Stimulated activated CD4-positive, alpha-beta T cell treated with anti-CD3 and anti-CD28 coated beads, Interleukin-4, amount 100 ng/mL, for 48 hours (primary cell): ENCODE measurements around the gene PLEKHF1.
"Not testable (repeated sequence)": the region's sequence is repeated elsewhere in the genome, so short reads cannot be mapped to it uniquely, and the experiment has no call there.

ENCODE experiments used
- DNase-seq, 2 donors: peaks; one replicate each; pipeline ENCODE4 v3.0.0-alpha.2; 2020; ENCODE audit warnings: low read depth in 2 of 2

Gene PLEKHF1

DNA sequence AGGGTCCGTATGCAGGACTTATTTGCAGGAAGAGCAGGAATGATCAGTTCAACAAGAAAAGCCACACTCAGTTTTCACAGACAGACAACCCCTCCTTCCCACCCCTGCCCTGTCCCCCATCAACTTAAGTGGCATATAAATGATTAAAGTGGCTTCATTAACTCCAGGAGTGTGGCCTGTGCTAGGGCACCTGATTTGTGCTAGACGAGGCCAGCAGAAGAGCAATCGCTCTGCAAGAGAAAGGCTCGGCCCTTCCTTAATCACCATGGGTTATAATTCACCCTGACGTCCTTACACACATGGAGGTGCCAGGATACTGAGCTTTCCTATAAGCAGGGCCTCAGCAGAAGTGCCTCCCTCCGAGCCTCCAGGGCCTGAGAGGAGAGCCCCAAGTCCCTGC, 35.2 kb downstream of the PLEKHF1 start:
- no peak for DNase-seq

DNA sequence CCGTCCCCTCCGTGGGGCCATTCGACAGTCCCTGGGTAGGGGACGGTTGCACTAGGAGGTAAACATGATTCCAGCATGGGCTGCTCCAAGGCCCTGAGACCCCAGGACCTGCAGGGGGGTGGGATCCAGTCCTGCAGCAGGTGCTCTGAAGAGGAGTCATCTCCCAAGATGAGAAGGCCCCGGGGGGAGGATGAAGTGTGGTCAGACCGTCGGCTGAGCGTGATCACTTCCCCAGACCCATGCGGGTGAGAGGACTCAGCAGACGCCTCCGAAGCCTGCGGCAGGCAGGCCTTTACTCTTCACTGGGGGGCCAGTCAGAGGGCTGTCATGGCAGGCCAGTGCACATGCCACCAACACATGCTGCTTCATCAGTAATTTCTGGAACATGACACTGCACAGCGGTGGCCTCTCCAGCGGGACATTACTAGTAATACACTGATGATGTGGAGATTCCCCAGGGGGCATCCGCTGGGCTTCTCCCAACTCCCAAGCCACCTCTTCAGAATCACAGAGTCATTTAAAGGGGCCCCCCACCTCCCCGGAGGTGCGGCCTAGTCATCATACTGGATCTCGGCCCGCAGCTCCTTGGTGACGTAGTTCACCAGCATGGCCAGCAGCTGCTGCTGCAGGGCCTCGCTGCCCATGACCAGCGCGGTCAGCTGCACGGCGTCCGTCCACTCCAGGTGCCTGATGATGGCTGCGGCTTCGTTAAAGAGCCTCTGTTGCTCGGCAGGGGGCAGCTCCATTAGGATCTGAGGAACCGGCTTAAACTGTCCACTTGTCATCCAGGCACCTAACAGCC, 37.1 kb downstream of the PLEKHF1 start:
- DNase-seq: no peak

DNA sequence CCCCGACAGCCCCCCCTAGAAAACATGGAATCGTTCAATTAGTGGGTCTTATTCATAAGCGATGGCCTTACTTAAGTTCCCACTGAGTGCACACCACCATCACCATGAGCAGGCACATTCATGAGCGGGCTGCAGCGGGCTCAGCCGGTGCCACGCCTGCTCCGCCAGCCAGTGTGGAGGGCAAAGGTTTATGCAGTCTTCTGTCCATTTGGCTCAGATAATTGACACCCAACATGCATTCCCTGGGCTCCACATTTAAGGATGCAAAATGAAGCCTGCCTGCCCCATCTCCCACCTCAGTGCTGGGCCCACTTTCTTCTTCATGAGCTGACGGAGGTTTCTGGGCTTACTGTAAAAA, 37.7 kb downstream of the PLEKHF1 start:
- DNase-seq: no peak

DNA sequence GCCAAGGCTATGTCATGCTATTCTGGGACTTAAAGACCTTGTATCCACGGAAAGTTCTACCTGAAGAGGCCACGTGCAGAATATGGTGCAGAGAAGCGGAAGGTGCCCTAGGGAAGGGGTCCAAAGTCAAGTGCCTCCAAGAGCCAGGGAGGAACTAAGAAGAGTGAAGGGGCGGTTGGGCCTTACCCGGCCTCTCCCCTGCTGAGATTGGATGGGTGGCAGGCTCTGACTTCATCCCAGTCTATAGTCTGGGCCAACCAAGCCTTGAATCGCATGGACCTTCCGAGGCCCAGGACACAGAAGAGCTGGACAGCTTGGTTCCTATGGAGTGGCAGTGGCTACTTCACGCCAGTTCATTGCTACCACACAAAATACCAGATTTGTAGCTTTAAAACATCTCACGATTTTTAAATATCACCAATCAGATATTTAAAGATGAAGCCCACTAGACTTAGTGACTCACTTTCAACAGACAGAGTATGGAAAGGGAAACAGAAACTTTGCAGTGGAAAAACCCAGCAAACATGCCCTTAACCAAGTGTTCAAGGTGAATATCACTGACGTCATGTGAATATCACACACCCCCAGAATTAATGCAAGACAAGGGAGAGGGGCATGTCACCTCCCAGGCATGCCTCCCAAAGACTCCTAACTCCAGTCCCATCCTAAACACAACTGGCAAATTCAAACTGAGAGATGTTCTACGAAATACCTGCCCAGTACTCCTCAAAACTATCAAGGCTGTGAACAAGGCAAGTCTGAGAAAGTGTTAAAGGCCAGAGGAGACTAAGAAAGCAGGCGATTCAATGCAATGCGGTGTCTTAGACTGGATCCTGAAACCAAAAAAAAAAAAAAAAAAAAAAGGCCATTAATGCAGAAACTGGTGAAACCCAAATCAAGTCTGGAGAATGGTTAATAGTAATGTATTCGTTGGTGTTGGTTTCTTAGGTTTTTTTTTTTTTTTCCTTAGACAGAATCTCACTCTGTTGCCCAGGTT, 39.6 kb downstream of the PLEKHF1 start:
- no peak for DNase-seq

DNA sequence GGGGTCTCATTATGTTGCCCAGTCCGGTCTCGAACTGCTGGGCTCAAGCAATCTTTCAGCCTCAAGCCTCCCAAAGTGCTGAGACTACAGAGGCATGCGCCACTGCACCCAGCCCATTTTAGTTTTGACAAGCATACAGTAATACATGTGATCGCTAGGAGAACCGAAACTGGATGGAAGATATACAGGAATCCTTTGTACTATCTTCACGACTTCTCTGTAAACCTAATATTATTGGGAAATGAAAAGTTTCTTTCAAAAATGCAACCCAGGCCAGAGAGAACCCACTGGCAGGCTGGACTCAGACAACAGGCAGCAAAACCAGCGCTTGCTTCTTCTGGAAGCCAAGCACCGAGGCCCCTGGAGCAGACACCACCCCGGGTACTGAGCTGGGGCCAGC, 40.4 kb downstream of the PLEKHF1 start:
- DNase-seq: no peak

DNA sequence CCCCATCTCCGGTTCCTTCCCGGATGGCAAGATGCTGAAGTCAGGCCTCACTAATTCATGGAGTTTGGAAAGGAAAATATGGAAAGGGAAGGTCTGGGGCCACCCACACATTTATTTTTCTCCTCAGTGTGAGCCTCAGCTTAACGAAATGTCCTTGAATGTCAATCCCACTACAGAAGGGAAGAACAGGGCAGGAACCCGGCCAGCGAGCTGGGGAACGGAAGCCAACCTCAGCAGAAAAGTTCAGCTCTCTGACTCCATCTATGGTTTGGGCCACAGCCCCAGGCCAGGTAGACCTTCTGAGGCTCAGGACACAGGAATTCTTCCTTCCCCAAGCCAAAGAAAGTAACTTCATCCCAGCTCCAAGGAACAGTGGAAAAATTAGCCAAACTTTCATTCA, 41.4 kb downstream of the PLEKHF1 start:
- no peak for DNase-seq

DNA sequence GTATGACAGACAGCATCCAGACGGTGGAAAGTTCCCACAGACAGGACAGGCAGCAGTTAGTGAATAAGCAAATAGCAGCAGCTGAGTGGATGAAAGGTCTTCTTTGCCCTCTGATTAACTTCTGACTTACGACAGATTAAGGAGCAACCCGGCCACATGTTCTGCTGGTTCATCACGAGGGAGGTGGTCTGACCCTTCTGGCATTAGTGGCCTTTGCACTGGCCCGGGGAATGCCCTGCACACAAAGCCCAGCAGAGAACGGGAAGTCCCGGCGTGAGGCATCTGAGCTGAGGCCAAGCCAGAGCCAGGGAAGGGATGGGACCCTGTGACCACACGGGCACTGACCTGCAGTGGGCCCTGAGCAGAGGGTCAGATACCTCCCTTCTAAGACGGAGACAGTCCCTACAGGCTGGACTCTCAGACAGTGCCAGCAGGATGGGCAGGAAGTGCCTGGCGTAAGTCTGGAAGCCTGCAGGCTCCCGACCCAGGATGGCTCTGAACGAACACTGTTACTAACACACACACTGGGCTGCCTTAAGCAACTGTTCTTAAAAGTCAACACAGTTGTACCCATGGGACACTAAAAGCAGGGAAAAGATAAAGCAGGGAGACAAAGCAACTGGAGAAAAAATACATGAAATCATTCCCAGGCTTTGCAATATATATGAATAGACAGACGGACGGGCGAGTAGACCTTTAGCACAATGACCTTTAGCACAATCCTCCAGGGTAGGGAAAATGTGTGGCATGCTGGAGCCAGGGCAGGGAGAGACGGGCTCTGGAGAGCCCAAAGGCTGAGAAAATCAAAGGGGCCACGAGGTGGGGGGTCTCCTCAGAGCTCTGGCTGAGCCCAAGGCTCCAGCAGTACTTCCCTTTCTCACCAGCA, 43.5 kb downstream of the PLEKHF1 start:
- no peak for DNase-seq

DNA sequence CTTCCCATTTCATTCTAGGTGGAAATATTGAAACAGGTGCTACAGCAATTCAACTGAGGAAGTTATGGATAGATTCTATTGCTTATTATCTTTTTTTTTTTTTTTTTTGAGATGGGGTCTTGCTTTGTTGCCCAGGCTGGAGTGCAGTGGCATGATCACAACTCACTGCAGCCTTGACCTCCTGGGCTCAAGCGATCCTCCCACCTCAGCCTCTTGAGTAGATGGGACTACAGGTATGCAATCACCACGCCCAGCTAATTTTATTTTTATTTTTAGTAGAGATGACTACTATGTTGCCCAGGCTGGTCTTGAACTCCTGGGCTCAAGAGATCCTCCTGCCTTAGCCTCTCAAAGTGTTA, 44.2 kb downstream of the PLEKHF1 start:
- DNase-seq: not testable (repeated sequence)

DNA sequence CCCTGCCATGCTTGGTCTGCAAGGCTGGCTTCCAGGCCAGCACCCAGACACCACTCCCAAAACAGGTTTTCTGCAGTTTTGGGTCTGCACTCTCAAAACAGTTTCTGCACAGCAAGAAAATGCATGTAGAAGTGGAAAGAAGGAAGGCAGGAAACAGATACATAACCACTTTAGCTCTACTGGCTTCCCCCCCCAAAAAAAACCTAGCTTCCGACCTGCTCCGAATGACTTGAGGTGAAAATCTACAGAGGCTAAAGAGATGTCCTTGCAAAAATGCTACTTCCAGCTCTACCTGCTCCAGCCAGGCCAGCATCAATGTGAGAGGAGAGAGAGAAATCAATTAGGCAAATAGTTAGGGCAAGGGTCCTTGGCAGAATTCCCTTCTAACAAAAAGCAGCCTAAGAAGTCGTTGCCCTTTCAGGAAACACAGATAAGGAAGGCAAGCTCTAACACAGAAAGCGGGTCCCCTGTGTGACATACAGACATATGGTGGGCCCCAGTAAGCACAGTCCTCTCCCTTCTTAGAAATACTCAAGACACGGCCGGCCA, 46.4 kb downstream of the PLEKHF1 start:
- no peak for DNase-seq

DNA sequence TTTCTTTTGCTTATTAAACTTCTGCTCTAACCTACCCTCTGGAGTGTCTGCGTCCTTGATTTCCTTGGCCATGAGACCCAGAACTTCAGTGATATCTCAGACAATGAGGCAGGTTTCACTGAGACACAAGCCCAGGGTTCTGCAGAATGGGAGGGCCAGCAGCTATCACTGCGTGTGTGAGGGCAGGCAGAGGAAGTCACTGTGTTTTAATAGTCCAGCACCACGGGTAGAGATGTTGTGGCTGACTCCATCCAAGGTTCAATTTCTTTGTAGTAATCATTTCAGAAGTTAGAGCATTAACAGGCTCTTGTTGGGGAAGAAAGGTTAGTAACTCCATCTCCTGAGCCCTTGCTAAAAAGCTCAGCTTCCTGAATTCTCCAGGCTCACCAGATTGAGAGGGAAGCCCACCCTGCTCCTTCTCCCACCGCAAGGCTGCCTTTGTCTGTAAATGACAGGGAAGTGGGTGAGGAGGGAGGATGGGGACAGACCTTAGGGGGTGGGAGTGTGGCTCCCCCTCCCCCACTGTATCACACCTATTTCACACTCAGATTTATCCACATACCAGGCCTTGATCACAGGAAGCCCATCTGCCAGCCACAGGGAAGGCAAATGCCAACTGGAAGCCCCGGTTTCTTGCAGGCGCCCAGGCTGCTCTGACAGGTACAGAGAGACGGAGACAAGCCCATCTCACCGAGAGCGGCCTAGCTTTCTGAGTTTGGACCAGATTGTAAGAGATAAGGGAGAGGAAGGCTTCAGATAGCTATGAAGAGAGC, 47.7 kb downstream of the PLEKHF1 start:
- no peak for DNase-seq

DNA sequence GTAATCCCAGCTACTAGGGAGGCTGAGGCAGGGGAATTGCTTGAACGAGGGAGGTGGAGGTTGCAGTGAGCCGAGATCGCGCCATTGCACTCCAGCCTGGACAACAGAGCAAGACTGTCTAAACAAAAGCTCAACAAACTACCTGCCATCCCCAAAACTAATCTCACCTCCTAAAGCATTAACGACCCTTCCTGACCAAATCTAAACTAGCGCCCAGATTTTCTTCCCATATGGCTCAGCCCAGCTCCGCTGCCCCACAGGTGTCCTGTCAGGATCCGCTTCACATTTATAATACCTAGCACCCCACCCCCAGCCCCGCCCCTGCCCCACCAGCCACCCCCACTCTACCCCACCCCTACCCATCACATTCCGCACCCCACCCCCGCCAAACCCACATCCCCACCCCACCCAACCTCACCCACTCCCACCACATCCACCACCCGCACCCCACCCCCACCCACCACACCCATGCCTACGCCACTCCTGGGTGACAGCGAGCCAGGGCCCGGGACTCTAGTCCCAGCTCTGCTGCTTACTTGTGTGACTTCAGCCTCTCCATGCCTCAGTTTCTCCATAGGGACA, 49.2 kb downstream of the PLEKHF1 start:
- no peak for DNase-seq

DNA sequence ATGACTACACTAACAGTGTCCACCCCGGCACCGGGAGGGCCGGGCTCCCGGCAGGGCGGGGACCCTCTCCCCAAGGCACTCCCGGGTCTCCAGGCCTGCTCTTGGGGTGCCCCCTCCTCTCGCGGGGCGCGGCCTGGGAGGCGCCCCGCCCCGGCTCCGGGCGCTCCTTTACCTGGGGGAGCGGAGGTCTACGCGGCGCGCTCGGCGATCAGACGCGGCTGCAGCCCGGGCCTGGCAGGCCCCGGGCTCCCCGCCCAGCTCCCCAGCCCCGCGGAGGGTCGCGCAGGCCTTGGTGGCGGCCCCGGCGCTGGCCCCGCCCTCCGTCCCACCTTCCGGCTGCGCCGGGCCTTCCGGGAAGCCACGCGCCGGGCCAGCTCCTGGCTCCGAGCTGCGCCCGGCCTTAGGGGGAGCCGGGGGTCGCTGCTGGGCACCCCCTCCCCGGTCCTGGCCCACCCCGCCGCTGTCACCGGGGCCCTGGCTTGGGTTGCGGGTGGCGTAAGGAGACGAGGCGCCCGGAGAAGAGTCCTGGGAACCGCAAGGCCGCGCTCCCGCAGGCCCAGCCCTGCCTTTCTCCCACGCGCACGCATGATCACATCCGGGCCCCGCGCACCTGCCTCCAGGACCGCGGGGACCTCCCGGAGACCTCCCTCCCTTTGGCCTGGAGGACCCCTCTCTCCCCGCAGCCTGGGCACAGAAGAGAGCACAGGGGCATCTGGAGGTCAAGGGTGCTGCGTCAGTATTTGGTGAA, 49.9 kb downstream of the PLEKHF1 start, which contains the start of gene C19orf12:
Gene C19orf12 (minus strand): TSS at position 309 of the 748 bp plus-strand sequence. CDS start 6,848 bp downstream, outside the sequence.
- peak; percentile 52 to 66 for DNase-seq

DNA sequence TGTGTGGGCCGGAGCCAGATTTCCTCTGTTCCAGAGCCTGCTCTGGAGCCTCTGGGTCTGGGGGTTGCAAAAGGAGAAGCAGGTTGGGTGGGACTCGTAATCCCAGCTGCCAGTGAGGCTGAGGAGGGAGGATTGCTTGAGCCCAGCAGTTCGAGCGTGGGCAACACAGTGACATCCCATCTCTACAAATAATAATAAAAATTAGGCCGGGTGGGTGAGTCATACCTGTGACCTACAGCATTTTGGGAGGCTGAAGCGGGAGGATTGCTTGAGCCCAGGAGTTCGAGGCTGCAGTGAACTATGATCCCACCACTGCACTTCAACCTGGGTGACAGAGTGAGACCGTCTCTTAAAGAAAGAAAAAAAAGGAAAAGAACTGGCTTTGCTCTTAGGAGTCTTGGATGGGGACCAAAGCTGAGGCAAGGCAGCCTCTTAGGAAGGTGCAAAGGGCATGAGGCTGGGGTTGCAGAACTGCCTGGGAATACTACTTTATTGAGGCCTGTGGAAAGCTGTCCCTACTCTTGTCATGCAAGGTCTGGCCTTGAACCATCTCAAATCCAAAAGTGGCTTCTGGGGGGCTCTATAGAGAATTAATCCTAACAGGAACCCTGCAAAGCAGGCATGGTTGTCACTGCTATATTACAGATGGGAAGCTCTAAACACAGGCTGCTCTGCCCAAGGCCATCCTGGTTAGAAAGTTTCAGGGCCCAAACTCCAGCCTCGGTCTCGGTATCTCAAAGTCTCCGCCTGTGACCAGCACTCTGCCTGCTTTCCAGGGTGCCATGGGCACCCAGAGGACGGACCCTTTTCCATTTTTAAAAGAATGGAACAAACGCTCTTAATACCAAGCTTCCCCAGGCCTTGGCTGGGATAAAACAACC, 50.7 kb downstream of the PLEKHF1 start:
- DNase-seq: no peak

DNA sequence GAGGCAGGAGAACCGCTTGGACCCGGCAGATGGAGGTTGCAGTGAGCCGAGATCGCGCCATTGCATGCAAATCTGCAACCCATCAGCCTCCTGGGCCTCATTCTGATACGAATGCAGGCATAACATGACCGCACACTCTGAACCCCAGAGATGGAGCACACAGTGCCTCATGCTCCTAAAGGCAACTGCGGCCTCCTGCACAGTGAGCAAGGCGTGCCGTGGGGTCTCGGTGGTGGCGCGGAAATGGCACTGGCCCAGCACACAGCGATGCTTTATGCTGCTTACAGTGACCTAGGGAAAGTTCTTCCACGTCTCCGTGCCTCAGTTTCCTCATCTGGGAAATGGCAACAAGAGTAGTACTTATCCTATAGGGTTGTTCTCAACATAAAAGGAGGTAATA, 51.8 kb downstream of the PLEKHF1 start:
- DNase-seq: no peak

DNA sequence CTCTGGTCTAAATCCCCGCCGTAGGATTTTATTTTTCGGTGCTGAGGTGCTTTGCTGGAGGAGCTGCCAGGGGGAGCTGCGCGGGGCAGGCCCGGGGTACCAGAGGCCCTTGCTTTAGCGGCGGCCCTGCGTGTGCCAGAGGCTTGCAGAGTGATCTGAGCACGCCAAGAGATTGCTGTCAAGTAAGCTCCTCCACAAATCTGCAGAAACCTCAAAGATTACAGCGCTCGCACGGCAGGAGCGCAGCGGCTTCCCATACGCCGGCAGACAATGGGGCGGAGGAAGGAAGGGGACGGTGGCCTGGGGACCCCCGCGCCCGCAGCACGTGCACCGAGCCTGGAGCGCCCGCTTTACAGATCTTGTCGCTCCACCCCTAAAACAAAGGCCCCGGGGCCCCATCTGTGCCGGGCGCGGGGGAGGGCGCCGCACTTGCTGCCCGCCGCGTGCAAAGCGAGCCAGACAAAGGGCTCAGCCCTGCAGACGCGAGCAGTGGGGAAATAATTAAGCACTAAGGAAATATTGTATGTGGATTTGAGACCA, 58.9 kb downstream of the PLEKHF1 start:
- peak in 1 of 2 donors; percentile 33 for DNase-seq

DNA sequence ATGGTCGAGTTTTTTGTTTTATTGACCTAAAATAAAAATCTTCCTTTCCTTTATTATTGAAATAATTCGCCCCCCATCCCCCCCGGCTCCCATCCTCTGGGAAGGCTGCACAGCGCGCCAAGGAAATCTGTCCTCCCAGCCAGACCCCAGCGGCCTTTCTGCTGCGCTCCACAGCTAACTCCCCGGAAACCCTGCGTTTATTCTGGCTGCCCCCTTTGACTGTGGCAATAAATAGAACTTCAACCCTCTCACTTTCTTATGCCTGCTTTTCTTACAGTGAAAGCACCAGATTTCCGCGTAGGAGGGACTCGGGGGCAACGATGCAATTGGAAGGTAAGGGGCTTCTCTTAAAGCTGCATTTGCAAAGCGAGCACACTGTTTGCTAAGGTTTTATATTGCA, 59.5 kb downstream of the PLEKHF1 start:
- no peak for DNase-seq
